Progenitor cell of endocrine pancreas (in vitro differentiated cells): Measurements from ENCODE around the gene DOK7. TPM values are rescaled to one million over a fixed set of nuclear protein-coding genes. Genes with fewer than 3 reads are reported as not detected.

Experiments used
- DNase-seq: peaks from one replicate; pipeline ENCODE4 v3.0.0; 2021; ENCODE audit warnings: low spot score; ENCODE audit not compliant: unreplicated experiment
- H3K27ac Mint-ChIP-seq: 2 replicates; pipeline ENCODE4 v1.8.0; 2021; ENCODE audit warnings: mild to moderate bottlenecking, moderate library complexity, mixed read lengths
- H3K27me3 Mint-ChIP-seq: 2 replicates; pipeline ENCODE4 v1.8.0; 2021; ENCODE audit warnings: mixed read lengths
- H3K36me3 Mint-ChIP-seq: 2 replicates; pipeline ENCODE4 v1.8.0; 2022; ENCODE audit warnings: mixed read lengths; ENCODE audit not compliant: insufficient read depth
- H3K4me1 Mint-ChIP-seq: 2 replicates; pipeline ENCODE4 v1.8.0; 2021; ENCODE audit warnings: low read depth, mixed read lengths
- H3K4me3 Mint-ChIP-seq: 2 replicates; pipeline ENCODE4 v1.8.0; 2021; ENCODE audit warnings: low read depth, mild to moderate bottlenecking, moderate library complexity, mixed read lengths
- H3K9me3 Mint-ChIP-seq: 2 replicates; pipeline ENCODE4 v1.8.0; 2021; ENCODE audit warnings: low read depth, mixed read lengths
- CTCF ChIP-seq: fragments of 200-600 bp; sonication (generic); IDR thresholded peaks from one replicate; pipeline ENCODE4 v1.5.0; 2021; ENCODE audit warnings: antibody characterized with exemption, mild to moderate bottlenecking; ENCODE audit not compliant: unreplicated experiment
- total RNA-seq: library from RNA; stranded (reverse); gene quantifications from 2 replicates; pipeline ENCODE4 v1.2.1, GENCODE V29; 2021

Gene DOK7
- total RNA-seq, 1 donor from 2014 or later: not detected

- Mint-ChIP-seq H3K36me3 (no peaks in the 10 kb centered on the region), H3K4me1 (no peaks in the 10 kb centered on the region), H3K9me3 (no peaks in the 10 kb centered on the region), H3K27ac (no peak overlapping the region), H3K4me3 (no peak overlapping the region), H3K27me3 (peaks cover 45% of the 10 kb centered on the region)
- no peak for TF ChIP-seq CTCF
- DNase-seq: no peak
These were observed 29.9 kb downstream of the DOK7 start for GRCh38 chr4:3492741-3493719.

GRCh38 chr4:3493720-3494461 is 30.8 kb downstream of the DOK7 start:
- Mint-ChIP-seq H3K27me3 (peaks cover 38% of the 10 kb centered on the region), H3K4me1 (no peaks in the 10 kb centered on the region), H3K4me3 (no peak overlapping the region), H3K27ac (no peak overlapping the region), H3K9me3 (no peaks in the 10 kb centered on the region), H3K36me3 (no peaks in the 10 kb centered on the region)
- DNase-seq: no peak
- no peak for TF ChIP-seq CTCF

- Mint-ChIP-seq H3K4me1 (no peaks in the 10 kb centered on the region), H3K27me3 (peaks cover 32% of the 10 kb centered on the region), H3K9me3 (no peaks in the 10 kb centered on the region), H3K4me3 (no peak overlapping the region), H3K36me3 (no peaks in the 10 kb centered on the region), H3K27ac (no peak overlapping the region)
- no peak for DNase-seq
- no peak for TF ChIP-seq CTCF
These were observed 31.4 kb downstream of the DOK7 start for GRCh38 chr4:3494462-3494871.

- no peak for TF ChIP-seq CTCF
- Mint-ChIP-seq H3K4me1 (no peaks in the 10 kb centered on the region), H3K9me3 (no peaks in the 10 kb centered on the region), H3K36me3 (no peaks in the 10 kb centered on the region), H3K27me3 (peaks cover 24% of the 10 kb centered on the region), H3K4me3 (no peak overlapping the region), H3K27ac (no peak overlapping the region)
- DNase-seq: no peak
These were observed 32.3 kb downstream of the DOK7 start for GRCh38 chr4:3495204-3495975.

GRCh38 chr4:3496021-3496420 is 32.9 kb downstream of the DOK7 start:
- Mint-ChIP-seq H3K27ac (no peak overlapping the region), H3K36me3 (no peaks in the 10 kb centered on the region), H3K27me3 (peaks cover 22% of the 10 kb centered on the region), H3K9me3 (no peaks in the 10 kb centered on the region), H3K4me3 (no peak overlapping the region), H3K4me1 (no peaks in the 10 kb centered on the region)
- no peak for TF ChIP-seq CTCF
- DNase-seq: no peak
